ENCODE results near the gene CLIP2. TPM values are rescaled to one million over a fixed set of nuclear protein-coding genes. Genes with fewer than 3 reads are reported as not detected.

CLIP2 gene
- total and polyA plus RNA-seq, 2 of the 8 experiments (the other 6 are each of a cell fraction or from before 2014, with no cell fraction given), result 8.3 to 41.5 TPM

GRCh38 chr7:74306730-74307469, 17.7 kb downstream of the CLIP2 start:
- Histone ChIP-seq H3K4me3 (ENCODE audit: extremely low read depth in 1 of 4, insufficient read depth in 2 of 4, low read depth in 3 of 4, low read length in 4 of 4) (no peak overlapping the region), H3K4me1 (replicated peaks in 1 of 4; ENCODE audit: control insufficient read depth in 3 of 4, insufficient read depth in 4 of 4, low read length in 3 of 4) (no peaks in the 10 kb centered on the region; a peak in 3 of 7 replicates), H3K23me2 (ENCODE audit: low read depth, low read length) (no peaks in the 10 kb centered on the region), H2BK15ac (ENCODE audit: low read length) (no peak overlapping the region), H3K27me3 (replicated peaks in 1 of 4; ENCODE audit: control insufficient read depth in 3 of 4, extremely low read depth in 1 of 4, insufficient read depth in 3 of 4, low read length in 3 of 4) (no peaks in the 10 kb centered on the region), H2BK20ac (ENCODE audit: low read length) (no peak overlapping the region), H3K79me2 (ENCODE audit: control insufficient read depth in 1 of 2, insufficient read depth in 2 of 2, low read length in 2 of 2) (peaks cover 0 to 19% of the 10 kb centered on the region in 2 experiments; a peak in 1 of 4 replicates), H4K20me1 (replicated peaks in 1 of 2; ENCODE audit: control insufficient read depth in 1 of 2, insufficient read depth in 2 of 2, low read length in 2 of 2) (peaks cover 6 to 12% of the 10 kb centered on the region in 2 experiments), H3K56ac (replicated peaks; ENCODE audit: insufficient read length, low read depth, low read length) (peak overlapping the region; percentile 84), H2BK12ac (ENCODE audit: low read depth, low read length) (no peak overlapping the region), H3K9ac (replicated peaks in 1 of 4; ENCODE audit: extremely low read depth in 1 of 4, low read depth in 3 of 4, low read length in 3 of 4) (no peak overlapping the region), H3K79me1 (ENCODE audit: low read depth, low read length) (peaks cover 13% of the 10 kb centered on the region; the same call in 1 of the 2 replicates), H2BK120ac (replicated peaks; ENCODE audit: low read depth, low read length) (no peak overlapping the region), H2AFZ (ENCODE audit: low read length) (no peak overlapping the region), H3K14ac (ENCODE audit: insufficient read length) (no peak overlapping the region), H4K91ac (replicated peaks; ENCODE audit: insufficient read length, low read length) (no peak overlapping the region), H3K27ac (ENCODE audit: low read depth, low read length) (no peak overlapping the region), H3K4me2 (ENCODE audit: insufficient read depth in 1 of 2, low read depth in 2 of 2, low read length in 2 of 2) (no peak overlapping the region), H3K4ac (replicated peaks; ENCODE audit: insufficient read length, low read depth, low read length) (no peak overlapping the region), H3K18ac (ENCODE audit: extremely low read depth, low read length) (no peak overlapping the region), H2BK5ac (ENCODE audit: low read depth, low read length) (no peak overlapping the region), H4K8ac (ENCODE audit: extremely low read depth, insufficient read depth, low read length) (peak overlapping the region; percentile 68), H2AK5ac (ENCODE audit: low read depth, low read length) (no peak overlapping the region), H3K36me3 (ENCODE audit: control insufficient read depth in 2 of 4, insufficient read depth in 4 of 4, low read length in 3 of 4) (no peaks in the 10 kb centered on the region), H3K9me3 (ENCODE audit: insufficient read depth in 2 of 2, low read depth in 1 of 2, low read length in 1 of 2) (no peaks in the 10 kb centered on the region), H4K5ac (ENCODE audit: insufficient read length, low read depth, low read length) (no peak overlapping the region), H3K23ac (ENCODE audit: insufficient read length) (no peak overlapping the region)
- FAIRE-seq (no peak), DNase-seq (ENCODE audit: low read depth in 1 of 2, low spot score in 2 of 2) (no peak)
- POLR2A ChIA-PET (ENCODE audit: partially characterized antibody), result interaction anchor here (0.8 to 1.3 kb wide), 3 partner anchors 9 to 107 kb away, joined by 3 to 4 read pairs (median 4); no protein-coding TSS in a partner anchor
- 78% methylated on average over 14 of the region's 20 CpGs; no CpG with 5 or more reads in 1 of the 2 experiments for WGBS, 2 experiments (ENCODE audit: extremely low coverage in 1 of 2, insufficient coverage in 1 of 2, insufficient read length in 1 of 2, insufficient replicate concordance in 2 of 2, low coverage in 1 of 2, low lambda C conversion rate in 2 of 2, missing lambda C conversion rate in 1 of 2)
- TF ChIP-seq CHD1 (IDR thresholded peaks at IDR 0.05; ENCODE audit: low read depth, low read length) (no peak), KDM1A (IDR thresholded peaks at IDR 0.05; ENCODE audit: borderline replicate concordance, low read length) (peak; percentile 37; the same call in 1 of the 2 replicates)
- CTCF ChIA-PET (ENCODE audit: partially characterized antibody), result interaction anchor here (0.6 to 3.2 kb wide), 4 partner anchors 14 to 183 kb away, joined by 3 to 11 read pairs (median 4); no protein-coding TSS in a partner anchor
